GM18511 (cell line): ENCODE measurements around the gene ZIC2.

Experiments used
- ATAC-seq: cut with Tn5 transposase; IDR thresholded peaks from one replicate; pipeline ENCODE4 v1.9.1; 2021; ENCODE audit warnings: mild to moderate bottlenecking, moderate library complexity; ENCODE audit not compliant: unreplicated experiment

The ZIC2 gene

GRCh38 chr13:99973808-99974185 is 7.8 kb upstream of the ZIC2 start:
- ATAC-seq, result no peak

- no peak for ATAC-seq
These were observed 7.2 kb upstream of the ZIC2 start for GRCh38 chr13:99974296-99974938.

- no peak for ATAC-seq
These were observed 6.5 kb upstream of the ZIC2 start for GRCh38 chr13:99974939-99975561.

- no peak for ATAC-seq
These were observed 6.0 kb upstream of the ZIC2 start for GRCh38 chr13:99975626-99976025.

- no peak for ATAC-seq
These were observed 5.0 kb upstream of the ZIC2 start for GRCh38 chr13:99976575-99976974.

- no peak for ATAC-seq
These were observed 4.2 kb upstream of the ZIC2 start for GRCh38 chr13:99977334-99977911.

- no peak for ATAC-seq
These were observed 3.4 kb upstream of the ZIC2 start for GRCh38 chr13:99977912-99978798.

GRCh38 chr13:99978799-99979452 is 2.7 kb upstream of the ZIC2 start:
- ATAC-seq, result no peak

- ATAC-seq, result no peak
These were observed 2.0 kb upstream of the ZIC2 start for GRCh38 chr13:99979453-99980200.

GRCh38 chr13:99980201-99980823 is 1.3 kb upstream of the ZIC2 start:
- ATAC-seq, result no peak

- no peak for ATAC-seq
These were observed 505 bp upstream of the ZIC2 start for GRCh38 chr13:99980824-99981734.

GRCh38 chr13:99982036-99982730 is 599 bp downstream of the ZIC2 start:
- no peak for ATAC-seq

- no peak for ATAC-seq
These were observed 1.3 kb downstream of the ZIC2 start for GRCh38 chr13:99982731-99983498.

- no peak for ATAC-seq
These were observed 2.2 kb downstream of the ZIC2 start for GRCh38 chr13:99983499-99984401.

- no peak for ATAC-seq
These were observed 3.1 kb downstream of the ZIC2 start for GRCh38 chr13:99984461-99985240.
